Progenitor cell of endocrine pancreas (in vitro differentiated cells): ENCODE data around the gene PLPP4. TPM values are rescaled to one million over a fixed set of nuclear protein-coding genes. Genes with fewer than 3 reads are reported as not detected.

Experiments used
- DNase-seq: peaks from one replicate; pipeline ENCODE4 v3.0.0; 2021; ENCODE audit warnings: low spot score; ENCODE audit not compliant: unreplicated experiment
- H3K27ac Mint-ChIP-seq: 2 replicates; pipeline ENCODE4 v1.8.0; 2021; ENCODE audit warnings: mild to moderate bottlenecking, moderate library complexity, mixed read lengths
- H3K27me3 Mint-ChIP-seq: 2 replicates; pipeline ENCODE4 v1.8.0; 2021; ENCODE audit warnings: mixed read lengths
- H3K36me3 Mint-ChIP-seq: 2 replicates; pipeline ENCODE4 v1.8.0; 2022; ENCODE audit warnings: mixed read lengths; ENCODE audit not compliant: insufficient read depth
- H3K4me1 Mint-ChIP-seq: 2 replicates; pipeline ENCODE4 v1.8.0; 2021; ENCODE audit warnings: low read depth, mixed read lengths
- H3K4me3 Mint-ChIP-seq: 2 replicates; pipeline ENCODE4 v1.8.0; 2021; ENCODE audit warnings: low read depth, mild to moderate bottlenecking, moderate library complexity, mixed read lengths
- H3K9me3 Mint-ChIP-seq: 2 replicates; pipeline ENCODE4 v1.8.0; 2021; ENCODE audit warnings: low read depth, mixed read lengths
- CTCF ChIP-seq: fragments of 200-600 bp; sonication (generic); IDR thresholded peaks from one replicate; pipeline ENCODE4 v1.5.0; 2021; ENCODE audit warnings: antibody characterized with exemption, mild to moderate bottlenecking; ENCODE audit not compliant: unreplicated experiment
- total RNA-seq: library from RNA; stranded (reverse); gene quantifications from 2 replicates; pipeline ENCODE4 v1.2.1, GENCODE V29; 2021

PLPP4 gene
- total RNA-seq, 1 donor from 2014 or later: not detected

DNA sequence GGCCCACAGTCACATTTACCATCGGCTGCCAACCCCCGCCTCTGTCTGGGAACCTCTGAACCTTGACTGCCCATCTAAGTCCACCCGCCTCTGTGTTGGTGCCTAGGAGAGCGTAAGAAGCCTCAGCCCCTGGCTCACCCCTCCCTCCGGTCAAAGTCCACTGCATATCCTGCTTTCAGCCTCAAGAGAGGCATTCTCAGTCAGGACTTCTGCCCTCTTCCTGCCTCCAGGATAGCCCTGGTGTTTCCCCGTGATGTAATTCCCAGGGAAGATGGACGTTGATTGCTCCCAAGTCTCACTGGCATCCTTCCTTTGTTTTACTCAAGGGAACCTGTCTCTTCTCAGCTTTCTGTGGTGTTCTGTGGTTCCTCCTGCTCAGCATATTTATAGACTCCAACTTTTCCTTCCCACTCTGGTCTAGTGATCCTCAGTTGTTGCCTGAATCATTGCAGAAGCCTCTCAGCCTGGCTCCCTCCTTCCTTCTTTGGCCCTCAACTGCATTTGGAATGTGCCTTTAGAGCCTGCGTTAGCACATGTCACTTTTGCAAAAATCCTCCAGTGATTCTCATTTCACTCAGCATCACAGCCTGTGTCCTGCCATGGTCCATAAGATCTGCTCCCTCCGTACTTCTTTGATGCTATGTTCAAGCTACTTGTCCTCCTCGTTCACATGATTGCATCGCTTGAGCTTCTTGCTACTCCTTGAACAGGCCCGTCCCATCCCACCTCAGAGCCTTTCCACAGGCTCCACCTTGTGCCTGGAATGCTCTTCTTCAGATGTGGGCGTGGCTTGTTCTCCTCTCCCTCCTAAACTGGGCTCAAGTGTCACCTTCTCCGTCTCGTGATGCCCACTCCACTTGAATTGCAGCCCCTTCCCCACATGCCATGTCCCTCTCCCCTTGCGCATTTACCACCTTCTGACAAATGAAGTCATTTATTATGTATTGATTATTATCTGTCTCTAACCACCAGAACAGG lies 124.2 kb downstream of the PLPP4 start:
- Mint-ChIP-seq H3K27ac (peak overlapping the region; percentile 3), H3K36me3 (no peaks in the 10 kb centered on the region), H3K4me1 (peaks cover 12% of the 10 kb centered on the region), H3K4me3 (no peak overlapping the region), H3K27me3 (peaks cover 2% of the 10 kb centered on the region), H3K9me3 (no peaks in the 10 kb centered on the region)
- no peak for TF ChIP-seq CTCF
- DNase-seq: no peak

GRCh38 chr10:120582753-120583152 lies 125.7 kb downstream of the PLPP4 start:
- no peak for TF ChIP-seq CTCF
- DNase-seq: no peak
- no peaks in the 10 kb centered on the region for H3K9me3 Mint-ChIP-seq
- H3K4me3 Mint-ChIP-seq: no peak overlapping the region
- no peaks in the 10 kb centered on the region for H3K36me3 Mint-ChIP-seq
- H3K4me1 Mint-ChIP-seq: peaks cover 12% of the 10 kb centered on the region
- H3K27ac Mint-ChIP-seq: no peak overlapping the region
- H3K27me3 Mint-ChIP-seq: peaks cover 2% of the 10 kb centered on the region

GRCh38 chr10:120583424-120584108 lies 126.5 kb downstream of the PLPP4 start:
- H3K36me3 Mint-ChIP-seq: no peaks in the 10 kb centered on the region
- no peak for DNase-seq
- H3K27me3 Mint-ChIP-seq: peaks cover 2% of the 10 kb centered on the region
- no peak overlapping the region for H3K27ac Mint-ChIP-seq
- H3K9me3 Mint-ChIP-seq: no peaks in the 10 kb centered on the region
- H3K4me1 Mint-ChIP-seq: peaks cover 12% of the 10 kb centered on the region
- H3K4me3 Mint-ChIP-seq: no peak overlapping the region
- TF ChIP-seq CTCF: no peak

DNA sequence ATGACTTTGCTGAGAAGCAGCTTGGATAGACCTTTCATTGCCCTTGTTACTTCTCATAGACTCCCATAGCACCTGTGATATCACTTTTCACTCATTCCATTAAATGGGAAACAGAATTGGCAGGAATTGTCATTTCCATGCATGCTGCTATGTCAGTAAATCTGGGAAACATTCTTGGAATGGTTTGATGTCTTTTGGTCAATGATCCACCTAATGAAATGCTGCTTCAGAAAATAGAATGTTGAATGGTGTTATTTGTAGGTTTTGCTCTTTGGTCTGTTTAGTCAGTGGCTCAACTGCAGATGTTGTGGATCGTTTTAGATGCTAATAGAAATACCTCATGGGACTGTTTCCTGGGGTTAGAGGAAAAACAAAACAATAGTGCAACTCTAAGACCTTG lies 127.8 kb downstream of the PLPP4 start:
- DNase-seq: no peak
- Mint-ChIP-seq H3K4me3 (no peak overlapping the region), H3K4me1 (peaks cover 12% of the 10 kb centered on the region), H3K9me3 (no peaks in the 10 kb centered on the region), H3K27me3 (peaks cover 2% of the 10 kb centered on the region), H3K36me3 (no peaks in the 10 kb centered on the region), H3K27ac (no peak overlapping the region)
- TF ChIP-seq CTCF: no peak

DNA sequence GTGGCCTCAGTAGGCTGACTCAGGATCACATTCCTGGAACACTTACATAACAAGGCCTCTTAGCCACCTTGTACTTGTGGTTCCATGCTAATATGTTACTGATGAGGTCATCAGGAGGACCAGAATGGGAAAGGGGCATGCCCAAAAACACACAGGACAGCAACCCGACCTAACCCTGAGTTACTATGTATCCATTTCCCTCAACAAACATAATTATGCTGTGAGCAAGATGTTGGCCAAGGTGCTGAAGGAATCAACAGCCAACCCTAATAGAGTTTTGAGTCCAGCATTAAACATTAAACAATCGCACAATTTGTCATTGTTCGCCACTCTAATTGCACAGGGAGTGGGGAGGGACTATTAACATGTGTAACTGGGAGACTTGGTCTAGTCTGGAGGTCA lies 129.4 kb downstream of the PLPP4 start:
- no peak overlapping the region for H3K4me3 Mint-ChIP-seq
- H3K4me1 Mint-ChIP-seq: peaks cover 2% of the 10 kb centered on the region
- H3K9me3 Mint-ChIP-seq: no peaks in the 10 kb centered on the region
- DNase-seq: no peak
- H3K36me3 Mint-ChIP-seq: no peaks in the 10 kb centered on the region
- H3K27me3 Mint-ChIP-seq: peaks cover 2% of the 10 kb centered on the region
- TF ChIP-seq CTCF: no peak
- no peak overlapping the region for H3K27ac Mint-ChIP-seq
